Measurements from ENCODE around the gene PHAF1. TPM values are rescaled to one million over a fixed set of nuclear protein-coding genes. Genes with fewer than 3 reads are reported as not detected.

The PHAF1 gene
- total and polyA plus RNA-seq, 2 of the 13 experiments (the other 11 are each of a cell fraction or from before 2014, with no cell fraction given): 48.3 to 174 TPM

DNA sequence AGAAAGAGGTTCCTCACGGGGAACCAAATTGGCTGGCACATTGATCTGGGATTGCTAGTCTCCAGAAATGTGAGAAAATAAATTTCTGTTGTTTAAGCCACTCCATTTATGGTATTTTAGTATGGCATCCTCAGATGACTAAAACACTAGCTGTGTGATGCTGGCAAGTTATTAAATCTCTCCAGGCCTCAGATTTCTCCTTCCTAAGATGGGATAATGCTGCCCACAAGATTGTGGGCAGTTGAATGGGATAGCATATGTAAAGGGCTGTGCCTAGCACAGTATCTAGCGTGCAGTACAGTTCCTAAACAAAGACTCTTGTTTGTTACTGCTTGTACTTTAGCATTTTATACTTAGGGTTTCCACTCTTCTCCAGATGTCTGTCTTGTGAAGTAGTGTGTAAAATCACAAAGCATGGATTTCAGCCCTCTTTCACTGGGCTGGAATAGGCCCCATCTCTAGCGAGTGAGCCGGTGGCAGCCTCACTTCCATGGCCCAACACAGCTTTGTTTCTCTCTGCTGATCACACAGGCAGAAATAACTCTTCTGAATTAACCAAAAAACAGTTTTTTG, 38.2 kb upstream of the PHAF1 start:
- H4K20me1 ChIP-seq (ENCODE audit: insufficient read depth, low read length): no peaks in the 10 kb centered on the region
- no TSS peak for BruUV-seq (replicated peaks)
- peaks cover 22 to 58% of the 10 kb centered on the region in 2 experiments for H3K36me3 ChIP-seq (replicated peaks in 1 of 2; ENCODE audit: control insufficient read depth in 1 of 2, insufficient read depth in 2 of 2, low read length in 2 of 2)
- CTCF ChIA-PET (ENCODE audit: low intra/inter-chr PET ratio, low total read pairs): no interaction called here
- no peaks in the 10 kb centered on the region for H3K79me2 ChIP-seq (ENCODE audit: insufficient read depth, low read length)
- in situ Hi-C loops (cut with HindIII; ENCODE audit: extremely low pct_ligation_motif_present, low pct_unique_long_range_greater_than_20kb) (no loop called here), intact Hi-C loops (cut with micrococcal nuclease; ENCODE audit: unreplicated experiment) (no loop called here)
- no peaks in the 10 kb centered on the region for H3K9me3 ChIP-seq (ENCODE audit: low read length)
- H3K9ac ChIP-seq (ENCODE audit: insufficient read depth, low read depth, low read length): no peak overlapping the region
- FAIRE-seq: no peak
- WGBS (ENCODE audit: low lambda C conversion rate): 96% methylated on average over 4 of the region's 4 CpGs
- H3K27me3 ChIP-seq (ENCODE audit: control insufficient read depth in 1 of 2, insufficient read depth in 2 of 2, low read length in 2 of 2): no peaks in the 10 kb centered on the region
- TF ChIP-seq ZSCAN20 (CRISPR knock-in tag; IDR thresholded peaks at IDR 0.05; ENCODE audit: borderline replicate concordance): no peak
- no peak for TF ChIP-seq ZSCAN9 (CRISPR knock-in tag; IDR thresholded peaks at IDR 0.05; ENCODE audit: borderline replicate concordance)
- H3K4me1 ChIP-seq (ENCODE audit: insufficient read depth, low read length): peaks cover 11% of the 10 kb centered on the region
- H2AFZ ChIP-seq (ENCODE audit: low read length): no peak overlapping the region
- H3K4me3 ChIP-seq (replicated peaks in 1 of 3; ENCODE audit: insufficient read depth in 1 of 3, low read depth in 2 of 3, low read length in 3 of 3): no peak overlapping the region
- POLR2A ChIA-PET: no interaction called here
- no peak overlapping the region for H3K4me2 ChIP-seq (ENCODE audit: low read depth, low read length)
- DNase-seq (ENCODE audit: low spot score): no peak
- ATAC-seq: no peak
- no peak overlapping the region for H3K27ac ChIP-seq (ENCODE audit: extremely low read length, insufficient read depth, low read length)

DNA sequence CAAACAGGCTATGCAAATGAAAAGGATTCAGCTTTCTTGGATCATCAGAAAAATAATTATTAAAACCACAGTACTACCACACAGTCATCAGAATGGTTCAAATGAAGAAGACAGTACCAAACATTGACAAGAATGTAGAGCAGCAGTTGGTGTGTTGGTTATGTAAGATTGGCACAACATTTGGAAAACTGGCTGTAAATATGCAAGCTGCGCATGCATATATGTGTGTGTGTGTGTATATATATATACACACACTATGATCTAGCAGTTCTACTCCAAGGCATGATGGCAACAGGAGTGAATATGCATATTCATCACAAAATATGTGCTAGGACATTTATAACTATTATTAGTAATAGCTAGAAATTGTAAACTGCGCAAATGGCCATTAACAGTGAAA, 34.4 kb upstream of the PHAF1 start:
- no peak overlapping the region for H3K9ac ChIP-seq (ENCODE audit: insufficient read depth, low read depth, low read length)
- intact Hi-C loops (cut with micrococcal nuclease; ENCODE audit: unreplicated experiment) (no loop called here), in situ Hi-C loops (cut with HindIII; ENCODE audit: extremely low pct_ligation_motif_present, low pct_unique_long_range_greater_than_20kb) (no loop called here)
- FAIRE-seq: no peak
- ChIA-PET POLR2A (no interaction called here), CTCF (ENCODE audit: low intra/inter-chr PET ratio, low total read pairs) (no interaction called here)
- DNase-seq (ENCODE audit: low spot score): no peak
- no peak for TF ChIP-seq RXRA (CRISPR knock-in tag; IDR thresholded peaks at IDR 0.05)
- 0 out of 4 replicates have a peak, but pooled peaks of 1 of the 2 experiments have one; percentile 28 for TF ChIP-seq MAFK (conservative IDR thresholded peaks at IDR 0.05 in 1 of 2, IDR thresholded peaks at IDR 0.05 in 1 of 2; ENCODE audit: low read length in 2 of 2)
- TF ChIP-seq ZNF101 (CRISPR knock-in tag; IDR thresholded peaks at IDR 0.05; ENCODE audit: borderline replicate concordance, low read depth): no peak
- TF ChIP-seq ZNF20 (CRISPR knock-in tag; IDR thresholded peaks at IDR 0.05): no peak
- H2AFZ ChIP-seq (ENCODE audit: low read length): no peak overlapping the region
- WGBS (ENCODE audit: low lambda C conversion rate): 97% methylated on average over 2 of the region's 2 CpGs
- peaks cover 10 to 34% of the 10 kb centered on the region in 2 experiments; a peak in 4 of 5 replicates for H3K36me3 ChIP-seq (replicated peaks in 1 of 2; ENCODE audit: control insufficient read depth in 1 of 2, insufficient read depth in 2 of 2, low read length in 2 of 2)
- no peaks in the 10 kb centered on the region for H3K4me1 ChIP-seq (ENCODE audit: insufficient read depth, low read length)
- H3K79me2 ChIP-seq (ENCODE audit: insufficient read depth, low read length): no peaks in the 10 kb centered on the region
- H3K9me3 ChIP-seq (ENCODE audit: low read length): no peaks in the 10 kb centered on the region
- H3K27me3 ChIP-seq (ENCODE audit: control insufficient read depth in 1 of 2, insufficient read depth in 2 of 2, low read length in 2 of 2): no peaks in the 10 kb centered on the region
- ATAC-seq: no peak
- no peak overlapping the region for H3K4me2 ChIP-seq (ENCODE audit: low read depth, low read length)
- no peak overlapping the region for H3K27ac ChIP-seq (ENCODE audit: extremely low read length, insufficient read depth, low read length)
- no TSS peak for BruUV-seq (replicated peaks)
- H4K20me1 ChIP-seq (ENCODE audit: insufficient read depth, low read length): no peaks in the 10 kb centered on the region
- H3K4me3 ChIP-seq (replicated peaks in 1 of 3; ENCODE audit: insufficient read depth in 1 of 3, low read depth in 2 of 3, low read length in 3 of 3): no peak overlapping the region

All from HepG2 (cell line).